HTERT RPE-1 (cell line): Measurements from ENCODE around the gene NOA1.

Experiments used
- in situ Hi-C: fragments of 300-500 bp; cut with MboI; formaldehyde crosslinking; loops from 4 replicates; pipeline ENCODE4 v1.14.3; 2020; ENCODE audit warnings: low sequenced_read_pairs

The NOA1 gene

DNA sequence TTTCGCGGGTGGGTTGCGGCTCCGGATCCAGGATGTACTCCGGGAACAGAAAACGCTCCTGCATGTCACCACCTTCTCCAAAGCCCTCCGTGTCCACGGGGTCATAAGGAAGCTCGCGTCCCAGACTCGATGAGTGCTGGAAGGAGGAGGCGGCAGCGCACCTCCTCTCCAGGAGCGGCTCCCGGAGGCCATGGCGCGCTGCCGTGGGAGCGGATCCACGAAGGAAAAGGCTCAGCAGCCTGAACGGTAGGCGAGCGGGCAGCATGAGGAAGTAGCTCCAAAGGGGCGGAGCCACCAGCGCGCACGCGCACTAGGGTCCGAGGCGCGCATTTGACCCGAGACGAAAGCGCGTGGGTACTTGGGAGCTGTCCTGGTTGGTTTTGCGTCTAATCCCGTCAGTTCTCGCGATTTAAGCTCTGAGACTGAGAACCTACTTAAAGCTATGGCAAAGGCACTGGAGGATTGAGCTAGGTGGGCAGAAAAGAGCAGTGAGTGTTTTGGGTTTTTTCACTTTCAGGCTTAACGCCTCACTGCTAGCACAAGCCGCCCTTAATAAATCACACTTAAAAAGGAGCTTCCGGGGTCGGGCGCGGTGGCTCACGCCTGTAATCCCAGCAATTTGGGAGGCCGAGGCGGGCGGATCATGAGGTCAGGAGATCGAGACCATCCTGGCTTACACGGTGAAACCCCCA is at the start of gene NOA1:
NOA1 (minus strand) TSS at position 286 of the 692 bp plus-strand sequence; CDS start at position 265, 21 bp downstream.
- in situ Hi-C loops, result no loop called here

DNA sequence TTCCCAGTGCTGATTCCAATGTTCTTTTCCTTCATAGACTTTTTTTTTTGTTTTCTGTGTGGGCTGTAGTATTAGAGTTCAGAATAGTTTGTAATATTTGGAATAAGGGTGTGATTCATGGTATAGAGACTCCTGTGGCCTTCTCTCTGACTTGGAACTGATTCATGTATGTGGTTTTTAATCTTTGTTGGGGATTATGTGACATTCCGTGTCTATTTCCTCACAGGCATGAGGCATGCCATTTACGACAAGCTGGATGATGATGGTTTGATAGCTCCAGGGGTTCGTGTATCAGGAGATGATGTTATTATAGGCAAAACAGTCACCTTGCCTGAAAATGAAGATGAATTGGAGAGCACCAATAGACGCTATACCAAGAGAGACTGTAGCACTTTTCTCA is 45.7 kb upstream of the NOA1 start:
- in situ Hi-C loops, result no loop called here

GRCh38 chr4:57020467-57021101 is 43.2 kb upstream of the NOA1 start:
- in situ Hi-C loops, result no loop called here

DNA sequence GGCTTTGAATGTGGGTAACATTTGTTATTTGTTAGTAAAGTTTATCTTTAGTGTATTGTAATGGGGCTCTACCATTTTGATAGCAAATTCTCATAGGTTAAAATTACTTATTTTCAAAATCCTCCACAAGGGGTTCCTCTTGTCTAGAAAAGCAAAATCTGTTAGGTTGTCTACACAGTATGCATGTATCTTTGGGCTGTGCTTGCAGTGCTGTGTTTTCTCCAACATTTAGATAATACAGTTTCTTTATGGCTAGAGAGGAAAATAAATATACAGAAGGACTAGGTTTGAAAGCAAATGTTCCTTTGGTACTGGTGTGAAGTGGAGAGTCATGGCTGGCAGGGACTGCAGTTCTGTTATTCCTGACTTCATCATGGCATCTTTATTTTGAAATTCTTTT is 41.6 kb upstream of the NOA1 start:
- in situ Hi-C loops, result no loop called here

- in situ Hi-C loops, result no loop called here
These were observed 36.2 kb upstream of the NOA1 start for GRCh38 chr4:57013543-57014120.

DNA sequence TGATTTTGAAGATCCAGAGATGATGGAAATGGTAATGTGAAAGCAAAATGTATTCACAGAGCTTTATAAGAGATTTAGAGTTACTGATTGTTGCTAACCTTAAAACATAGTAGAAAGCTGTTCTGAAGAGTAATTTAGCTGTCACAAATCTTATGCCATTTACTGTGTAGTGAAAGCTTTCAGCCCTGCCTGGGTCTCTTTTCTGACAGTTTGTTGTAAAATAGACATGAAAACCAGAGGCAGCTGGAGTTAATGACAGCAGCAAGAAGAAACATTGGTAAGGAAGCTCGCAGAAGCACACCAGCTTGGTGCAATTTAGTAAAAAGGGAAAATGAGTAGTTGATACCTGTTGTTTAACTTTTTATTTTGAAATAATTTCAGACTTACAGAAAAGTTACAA is 22.3 kb upstream of the NOA1 start:
- in situ Hi-C loops, result no loop called here

DNA sequence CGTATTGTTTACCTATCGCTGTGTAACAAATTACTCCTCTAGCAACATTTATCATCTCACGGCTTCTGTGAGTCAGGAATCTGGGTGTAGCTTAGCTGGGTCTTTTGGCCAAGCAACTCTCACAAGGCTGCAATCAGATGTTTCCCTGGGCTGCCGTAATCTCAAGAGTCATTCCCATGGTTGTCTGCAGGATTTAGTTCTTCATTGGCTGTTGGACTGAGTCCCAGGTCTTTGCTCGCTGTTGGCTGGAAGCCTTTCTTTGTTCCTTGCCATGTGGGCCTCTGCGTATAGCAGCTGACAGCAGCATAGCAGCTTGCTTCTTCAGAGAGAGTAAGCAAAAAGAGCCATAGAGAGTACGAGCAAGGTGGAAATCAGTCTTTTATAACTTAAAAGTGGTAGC is 18.1 kb upstream of the NOA1 start:
- in situ Hi-C loops, result no loop called here

GRCh38 chr4:56990109-56990905 is 12.9 kb upstream of the NOA1 start:
- in situ Hi-C loops, result no loop called here

GRCh38 chr4:56986952-56987351 is 9.5 kb upstream of the NOA1 start:
- in situ Hi-C loops, result no loop called here

DNA sequence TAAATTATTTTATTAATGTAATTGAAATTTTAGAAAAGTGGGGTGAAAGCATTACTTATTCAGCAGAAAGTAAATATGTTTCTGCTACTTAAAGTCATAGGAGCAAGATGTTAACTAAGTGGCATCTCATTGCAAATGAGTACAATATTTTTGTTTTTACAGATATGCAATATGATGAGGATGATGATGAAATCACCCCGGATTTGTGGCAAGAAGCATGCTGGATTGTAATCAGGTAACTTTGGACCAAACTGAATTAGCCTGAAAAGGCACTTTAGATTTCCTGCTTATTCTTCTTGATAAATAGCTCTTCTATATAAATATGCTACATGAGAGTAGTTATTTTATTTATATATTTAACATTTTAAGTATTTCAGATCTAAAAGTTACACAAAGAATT is 8.8 kb upstream of the NOA1 start:
- in situ Hi-C loops, result no loop called here

GRCh38 chr4:56981795-56982201 is 4.4 kb upstream of the NOA1 start:
- in situ Hi-C loops, result no loop called here

DNA sequence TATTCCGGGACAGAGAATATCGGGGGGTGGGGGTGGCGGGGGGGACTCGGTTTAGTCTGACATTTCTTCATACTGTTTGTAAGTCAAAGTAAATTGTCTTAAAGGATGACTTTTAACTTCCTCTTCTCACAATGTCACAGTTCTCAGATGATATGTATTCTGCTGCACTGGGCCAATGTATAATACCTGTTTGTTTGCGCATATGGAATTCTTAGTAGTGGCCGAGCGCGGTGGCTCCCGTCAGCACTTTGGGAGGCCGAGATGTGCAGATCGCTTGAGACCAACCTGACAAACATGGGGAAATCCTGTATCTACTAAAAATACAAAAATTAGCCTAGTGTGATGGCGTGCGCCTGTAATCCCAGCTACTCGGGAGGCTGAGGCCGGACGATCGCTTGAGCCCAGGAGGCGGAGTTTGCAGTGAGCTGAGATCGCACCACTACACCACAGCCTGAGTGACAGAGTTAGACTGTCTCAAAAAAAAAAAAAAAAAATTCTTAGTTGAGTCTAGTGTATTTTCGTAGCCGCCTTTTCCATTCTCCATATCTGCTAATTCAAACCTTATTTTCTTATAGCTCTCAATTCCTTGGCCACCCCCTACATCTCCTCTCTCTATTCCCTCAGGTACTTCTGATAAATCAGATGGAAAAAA is 2.1 kb upstream of the NOA1 start:
- in situ Hi-C loops, result no loop called here

GRCh38 chr4:56978750-56979303 is 1.4 kb upstream of the NOA1 start, which contains the start of gene POLR2B:
Gene POLR2B (plus strand): TSS chr4:56978896. CDS start chr4:56978986, 90 bp downstream.
- in situ Hi-C loops, result no loop called here

DNA sequence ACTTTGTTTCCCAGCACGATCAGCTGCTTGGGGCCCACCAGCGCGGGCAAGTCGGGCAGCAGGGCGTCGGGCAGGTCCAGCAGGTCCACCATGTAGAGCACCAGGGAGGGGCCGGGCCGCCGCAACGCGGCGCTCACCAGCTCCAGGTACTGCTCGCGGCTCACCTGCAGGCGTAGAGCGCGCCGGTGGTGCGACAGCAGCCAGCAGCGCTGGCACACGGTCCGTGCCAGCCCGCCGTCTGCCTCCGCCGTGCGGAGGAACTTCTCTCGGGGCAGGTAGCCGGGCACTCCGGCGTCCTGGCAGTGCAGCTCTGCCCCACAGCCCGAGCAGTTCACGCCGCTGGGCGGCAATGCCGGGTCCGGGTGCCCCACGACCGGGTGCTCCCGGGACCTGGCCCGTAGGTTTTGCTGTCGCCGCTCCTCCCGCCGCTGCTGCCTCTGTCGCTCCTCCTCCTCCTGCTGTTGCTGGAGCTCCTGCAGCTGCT is 527 bp downstream of the NOA1 start:
- in situ Hi-C loops, result no loop called here

GRCh38 chr4:56976283-56976836 is 1.0 kb downstream of the NOA1 start:
- in situ Hi-C loops, result no loop called here

DNA sequence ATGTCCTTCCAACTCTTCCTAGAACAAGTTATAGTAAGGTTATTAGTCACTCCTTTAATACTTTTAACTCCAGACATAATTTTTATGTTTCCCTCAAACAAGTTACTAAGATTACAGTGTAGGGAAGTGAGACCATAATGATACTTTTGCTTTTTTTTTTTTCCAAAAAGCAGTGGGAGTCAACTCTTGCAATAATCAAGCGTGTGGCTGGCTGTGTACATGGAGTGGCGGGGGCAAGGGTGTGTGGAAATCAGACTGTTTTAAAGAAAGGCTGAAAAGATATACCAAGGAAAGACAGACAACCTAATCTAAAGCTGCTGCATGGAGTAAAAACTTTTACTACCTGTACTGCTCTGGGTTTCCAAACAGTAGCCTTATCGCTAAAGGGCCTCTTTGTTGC is 4.1 kb downstream of the NOA1 start:
- in situ Hi-C loops, result no loop called here

DNA sequence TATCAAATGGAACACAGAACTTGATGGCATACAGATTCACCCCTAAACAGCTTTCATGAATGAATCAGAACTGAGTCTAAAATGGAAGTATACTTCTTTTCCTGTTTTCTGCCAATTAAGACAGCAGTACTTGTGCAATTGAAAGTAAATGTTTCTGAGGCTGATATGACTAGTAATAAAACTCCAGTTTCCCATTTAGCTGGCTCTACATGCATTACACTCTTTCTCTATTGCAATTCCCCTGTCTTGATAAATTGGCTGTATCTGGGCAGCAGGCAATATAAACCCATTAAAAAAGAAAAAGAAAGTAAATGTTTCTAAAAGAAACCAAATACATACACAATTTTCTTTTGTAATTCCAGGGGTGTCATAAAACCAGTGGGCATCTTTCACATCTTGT is 4.6 kb downstream of the NOA1 start:
- in situ Hi-C loops, result no loop called here

DNA sequence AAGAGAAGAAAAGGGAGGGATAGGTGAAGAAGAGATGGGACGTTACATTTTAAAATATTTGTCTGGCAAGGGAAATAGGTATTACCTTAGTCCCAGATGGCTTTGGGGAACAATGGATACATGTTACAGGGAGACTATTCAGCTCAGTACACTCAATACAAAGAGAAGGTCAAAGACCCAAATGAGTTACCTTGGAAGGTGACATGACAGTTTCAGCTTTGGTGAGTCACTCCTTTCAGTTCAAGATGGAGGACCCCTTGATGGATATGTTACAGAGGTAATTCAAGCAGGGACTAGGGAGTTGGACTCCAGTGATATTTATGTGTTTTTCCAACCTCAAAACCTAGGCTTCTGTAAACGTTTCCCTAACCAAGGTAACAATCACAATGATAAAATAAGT is 5.0 kb downstream of the NOA1 start:
- in situ Hi-C loops, result no loop called here

- in situ Hi-C loops, result no loop called here
These were observed 6.0 kb downstream of the NOA1 start for GRCh38 chr4:56971383-56971782.

GRCh38 chr4:56961107-56961500 is 16.3 kb downstream of the NOA1 start:
- in situ Hi-C loops, result no loop called here
